ENCODE measurements around the gene GSTA5.
"Not testable (repeated sequence)": the region's sequence is repeated elsewhere in the genome, so short reads cannot be mapped to it uniquely, and the experiment has no call there.

- not testable (repeated sequence) for TF ChIP-seq EP300 (IDR thresholded peaks at IDR 0.05)
- TF ChIP-seq, protein P1, sequence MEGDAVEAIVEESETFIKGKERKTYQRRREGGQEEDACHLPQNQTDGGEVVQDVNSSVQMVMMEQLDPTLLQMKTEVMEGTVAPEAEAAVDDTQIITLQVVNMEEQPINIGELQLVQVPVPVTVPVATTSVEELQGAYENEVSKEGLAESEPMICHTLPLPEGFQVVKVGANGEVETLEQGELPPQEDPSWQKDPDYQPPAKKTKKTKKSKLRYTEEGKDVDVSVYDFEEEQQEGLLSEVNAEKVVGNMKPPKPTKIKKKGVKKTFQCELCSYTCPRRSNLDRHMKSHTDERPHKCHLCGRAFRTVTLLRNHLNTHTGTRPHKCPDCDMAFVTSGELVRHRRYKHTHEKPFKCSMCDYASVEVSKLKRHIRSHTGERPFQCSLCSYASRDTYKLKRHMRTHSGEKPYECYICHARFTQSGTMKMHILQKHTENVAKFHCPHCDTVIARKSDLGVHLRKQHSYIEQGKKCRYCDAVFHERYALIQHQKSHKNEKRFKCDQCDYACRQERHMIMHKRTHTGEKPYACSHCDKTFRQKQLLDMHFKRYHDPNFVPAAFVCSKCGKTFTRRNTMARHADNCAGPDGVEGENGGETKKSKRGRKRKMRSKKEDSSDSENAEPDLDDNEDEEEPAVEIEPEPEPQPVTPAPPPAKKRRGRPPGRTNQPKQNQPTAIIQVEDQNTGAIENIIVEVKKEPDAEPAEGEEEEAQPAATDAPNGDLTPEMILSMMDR (IDR thresholded peaks at IDR 0.05): not testable (repeated sequence)
These were observed 9.7 kb downstream of the GSTA5 start for GRCh38 chr6:52830869-52831268.

All from ovary (tissue), 3 donors.